HG02623 (cell line): ENCODE results near the gene OR8B4.
"Not testable (repeated sequence)": the region's sequence is repeated elsewhere in the genome, so short reads cannot be mapped to it uniquely, and the experiment has no call there.

ENCODE experiments used
- ATAC-seq: cut with Tn5 transposase; IDR thresholded peaks from one replicate; pipeline ENCODE4 v1.9.1; 2021; ENCODE audit warnings: moderate library complexity; ENCODE audit not compliant: unreplicated experiment

The OR8B4 gene

DNA sequence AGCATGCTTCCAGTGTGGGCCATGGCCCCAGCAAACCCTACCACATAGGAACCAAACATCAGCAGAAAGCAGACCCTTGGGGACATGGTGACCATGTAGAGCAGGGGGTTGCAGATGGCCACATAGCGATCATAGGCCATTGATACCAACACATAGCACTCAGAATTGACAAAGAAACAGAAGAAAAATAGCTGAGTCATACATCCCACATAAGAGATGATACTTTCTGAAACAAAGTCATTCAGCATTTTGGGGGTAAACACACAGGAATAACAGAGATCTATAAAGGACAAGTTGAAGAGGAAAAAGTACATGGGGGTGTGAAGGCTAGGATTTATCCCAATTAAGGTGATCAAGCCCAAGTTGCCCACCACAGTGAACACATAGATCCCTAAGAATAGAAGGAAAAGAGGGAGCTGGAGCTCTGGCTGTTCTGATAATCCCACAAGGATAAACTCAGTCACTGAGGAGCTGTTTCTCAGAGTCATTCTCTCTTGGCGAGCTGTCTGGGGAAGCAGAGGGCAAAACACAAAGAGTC lies at the start of gene OR8B4:
Gene OR8B4, minus strand, starts transcription at position 488 of the 538 bp plus-strand sequence. Its CDS starts 0 bp downstream, at position 488.
- ATAC-seq: no peak

- no peak for ATAC-seq
These were observed 49.4 kb upstream of the OR8B4 start for GRCh38 chr11:124474079-124474478.

DNA sequence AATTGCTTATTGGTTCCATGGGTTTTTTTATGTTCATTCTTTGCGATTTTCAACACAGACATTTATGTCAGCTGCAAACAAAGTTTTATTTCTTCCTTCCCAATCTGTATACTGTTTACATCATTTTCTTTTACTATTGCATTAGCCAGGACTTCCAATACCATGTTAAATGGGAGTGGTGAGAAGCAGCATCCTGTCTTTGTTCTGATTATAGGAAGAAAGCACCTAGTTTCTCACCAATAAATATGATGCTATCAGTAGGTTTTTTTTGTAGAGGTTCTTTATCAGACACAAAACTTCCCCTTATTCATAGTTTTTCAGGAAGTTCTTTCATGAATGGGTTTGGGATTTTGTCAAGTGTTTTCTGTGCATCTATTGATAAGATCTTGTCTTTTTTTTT lies 48.8 kb upstream of the OR8B4 start:
- ATAC-seq: no peak

GRCh38 chr11:124470561-124471227 lies 46.0 kb upstream of the OR8B4 start:
- ATAC-seq: no peak

DNA sequence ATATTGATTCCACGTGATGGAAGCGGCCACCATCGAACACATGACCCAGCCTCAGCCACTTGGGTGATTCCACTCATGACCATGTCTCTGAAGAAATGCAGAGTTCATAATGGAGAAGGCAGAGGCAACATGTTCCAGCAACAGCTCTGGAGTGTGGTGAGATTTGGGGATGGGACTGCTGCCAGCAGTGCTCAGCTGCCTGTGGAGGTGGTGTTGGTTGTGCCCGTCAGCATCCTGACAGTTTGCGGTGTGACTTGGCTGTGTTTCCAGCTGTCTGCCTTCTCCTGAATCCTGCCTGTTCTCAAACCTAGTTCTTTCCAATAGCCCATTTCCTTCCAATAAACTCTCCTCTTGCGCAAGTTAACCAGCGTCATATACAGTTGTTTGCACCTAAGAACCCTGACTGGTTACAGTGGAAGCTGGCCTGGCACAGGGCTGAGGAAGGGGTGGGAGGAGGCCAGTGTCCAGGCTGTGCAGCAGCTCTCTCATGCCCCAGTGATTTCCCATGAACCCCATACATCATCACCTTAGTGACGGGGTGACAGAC lies 42.8 kb upstream of the OR8B4 start:
- ATAC-seq: no peak

DNA sequence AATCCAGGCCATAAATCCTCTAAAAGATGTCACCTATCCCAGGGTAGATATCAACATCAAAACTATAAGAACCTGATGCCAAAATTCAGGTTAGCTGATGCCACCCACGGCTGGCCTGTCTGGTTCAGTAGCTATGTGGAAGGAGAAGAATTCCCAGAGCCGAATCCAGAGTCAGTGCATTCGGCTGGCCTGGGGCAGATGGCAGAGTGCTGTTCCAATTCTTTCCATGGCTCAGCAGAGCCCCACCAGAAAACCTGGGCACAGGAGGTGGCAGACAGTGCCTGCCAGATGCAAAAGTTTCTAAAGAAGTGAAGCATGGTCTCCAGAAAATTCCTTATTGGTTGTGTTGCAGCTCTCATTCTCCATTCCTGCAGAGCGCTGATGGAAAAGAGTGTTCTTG lies 40.7 kb upstream of the OR8B4 start:
- ATAC-seq: no peak

GRCh38 chr11:124463990-124464389 lies 39.3 kb upstream of the OR8B4 start:
- ATAC-seq: no peak

DNA sequence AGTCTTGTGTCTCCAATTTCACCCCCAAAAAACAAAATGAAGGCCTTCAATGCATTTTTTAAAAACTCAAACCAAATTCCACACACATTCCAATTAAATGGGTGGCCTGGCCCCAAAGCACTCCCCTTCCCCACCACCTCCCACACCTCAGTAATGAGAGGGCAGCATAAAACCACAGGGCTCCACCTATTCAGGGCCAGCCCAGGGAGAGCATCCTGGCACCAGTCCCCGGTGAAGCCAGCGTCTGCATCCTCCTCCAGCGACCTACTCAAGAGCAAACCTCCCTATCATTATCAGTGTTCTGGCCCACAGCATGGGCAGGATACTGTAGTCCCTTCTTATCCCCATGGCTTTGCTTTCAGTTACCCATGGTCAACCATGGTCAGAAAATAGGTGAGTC lies 38.7 kb upstream of the OR8B4 start:
- no peak for ATAC-seq

- ATAC-seq: no peak
These were observed 35.8 kb upstream of the OR8B4 start for GRCh38 chr11:124460459-124460858.

DNA sequence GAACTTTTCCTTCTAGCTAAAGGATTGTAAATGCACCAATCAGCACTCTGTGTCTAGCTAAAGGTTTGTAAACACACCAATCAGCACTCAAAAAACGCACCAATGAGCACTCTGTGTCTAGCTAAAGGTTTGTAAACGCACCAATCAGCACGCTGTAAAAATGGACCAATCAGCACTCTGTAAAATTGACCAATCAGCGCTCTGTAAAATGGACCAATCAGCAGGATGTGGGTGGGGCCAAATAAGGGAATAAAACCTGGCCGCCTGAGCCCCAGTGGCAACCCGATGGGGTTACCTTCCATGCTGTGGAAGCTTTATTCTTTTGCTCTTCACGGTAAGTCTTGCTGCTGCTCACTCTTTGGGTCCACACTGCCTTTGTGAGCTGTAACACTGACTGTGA lies 34.7 kb upstream of the OR8B4 start:
- ATAC-seq: not testable (repeated sequence)

- ATAC-seq: no peak
These were observed 29.9 kb upstream of the OR8B4 start for GRCh38 chr11:124454552-124454951.

GRCh38 chr11:124446916-124447315 lies 22.2 kb upstream of the OR8B4 start:
- no peak for ATAC-seq

DNA sequence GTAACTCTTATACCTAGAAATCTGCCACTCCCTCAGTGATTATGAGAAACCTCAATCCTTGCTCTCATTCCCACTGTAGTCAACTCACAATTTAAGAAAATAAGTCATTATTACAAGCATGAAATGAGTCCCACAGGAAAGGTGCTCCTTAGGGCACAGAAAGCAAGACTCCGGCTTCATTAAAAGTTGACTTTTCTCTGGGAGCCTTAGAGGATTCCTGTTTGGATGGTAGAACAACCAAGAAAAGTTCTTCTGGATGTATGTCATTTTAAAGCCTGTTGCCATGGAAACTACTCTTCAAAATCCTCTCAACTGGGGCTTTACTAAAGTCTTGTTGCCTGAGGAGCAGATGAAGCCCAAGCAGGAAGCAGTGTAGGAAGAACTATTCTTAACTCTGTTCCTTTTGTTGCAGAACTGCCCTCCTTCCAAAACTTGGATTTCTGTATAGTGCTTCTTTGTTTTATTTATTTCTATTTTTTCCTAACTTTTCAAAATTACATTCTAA lies 21.0 kb upstream of the OR8B4 start, which contains the start of gene OR8B8:
Gene OR8B8, minus strand, starts transcription at position 51 of the 505 bp plus-strand sequence. CDS start 4,611 bp downstream, outside the sequence.
- no peak for ATAC-seq

DNA sequence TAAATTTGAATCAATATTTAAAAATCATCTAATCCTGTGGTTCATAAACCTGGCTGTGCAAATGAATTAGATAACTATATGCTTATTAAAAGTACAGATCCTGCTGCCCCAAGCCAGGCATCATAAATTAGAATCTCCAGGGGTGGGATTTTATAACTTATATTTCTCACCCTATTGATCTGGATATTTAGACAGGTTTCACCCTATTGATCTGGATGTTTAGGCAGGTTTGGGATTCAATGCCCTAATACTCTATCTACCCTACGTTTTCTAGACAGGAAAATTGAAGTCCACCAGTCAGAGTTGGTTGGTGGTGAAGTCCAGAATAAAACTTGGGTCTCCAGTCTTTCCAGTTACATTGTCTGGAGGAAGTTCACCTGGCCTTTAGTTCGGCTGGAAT lies 18.2 kb upstream of the OR8B4 start:
- ATAC-seq: no peak

DNA sequence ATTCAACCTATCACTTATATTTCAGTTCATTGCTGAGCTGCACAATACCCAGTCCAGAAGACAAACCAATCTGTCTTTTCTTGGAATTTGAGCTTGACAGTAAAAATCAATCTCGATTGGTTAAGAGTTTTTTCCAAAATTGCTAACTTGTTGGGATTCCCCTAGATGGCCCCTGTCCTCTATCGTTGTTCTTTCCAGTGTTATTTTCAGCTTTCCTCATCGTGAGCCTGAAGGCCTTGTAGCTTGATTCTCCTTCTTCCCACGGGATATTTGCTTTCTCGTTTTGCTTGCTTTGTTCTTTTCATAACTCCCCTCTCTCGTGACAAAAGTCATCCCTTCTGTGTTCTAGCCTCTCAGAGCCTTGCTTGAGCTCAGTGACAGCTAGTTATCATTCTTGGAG lies 17.8 kb upstream of the OR8B4 start:
- no peak for ATAC-seq

- ATAC-seq: no peak
These were observed 16.8 kb upstream of the OR8B4 start for GRCh38 chr11:124441519-124441918.

DNA sequence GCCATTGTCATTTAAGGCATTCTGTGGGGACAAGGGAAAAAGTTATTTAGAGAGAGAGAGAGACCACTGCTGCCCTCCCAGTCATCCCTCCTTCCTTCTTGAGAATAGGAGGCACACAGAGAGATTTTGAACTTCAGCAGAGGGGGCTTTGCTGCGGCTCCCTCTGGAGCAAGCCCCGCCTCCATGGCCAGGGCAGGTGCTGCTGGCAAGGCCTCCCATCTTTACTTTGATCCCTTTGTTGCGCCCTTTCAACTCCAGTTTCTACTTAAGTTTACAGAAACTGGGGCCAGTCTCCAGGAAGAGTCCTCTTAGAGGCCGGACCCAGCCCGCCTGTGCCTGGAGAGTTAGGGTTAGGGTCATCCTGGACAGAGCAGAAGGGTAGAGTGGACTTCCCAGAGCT lies 16.4 kb upstream of the OR8B4 start:
- no peak for ATAC-seq

DNA sequence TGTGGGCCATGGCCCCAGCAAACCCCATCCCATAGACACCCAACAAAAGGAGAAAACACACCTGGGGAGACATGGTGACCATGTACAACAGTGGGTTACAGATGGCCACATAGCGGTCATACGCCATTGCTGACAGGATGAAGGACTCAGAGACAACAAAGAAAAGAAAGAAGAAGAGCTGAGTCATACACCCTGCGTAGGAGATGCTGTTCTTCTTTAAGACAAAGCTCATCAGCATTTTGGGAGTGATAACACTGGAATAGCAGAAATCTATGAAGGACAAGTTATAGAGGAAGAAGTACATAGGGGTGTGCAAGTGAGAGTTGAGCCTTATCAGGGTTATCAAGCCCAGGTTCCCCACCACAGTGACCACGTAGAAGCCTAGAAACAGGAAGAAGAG lies 15.9 kb upstream of the OR8B4 start:
- ATAC-seq: no peak

- no peak for ATAC-seq
These were observed 10.0 kb upstream of the OR8B4 start for GRCh38 chr11:124434699-124435098.

- no peak for ATAC-seq
These were observed 4.9 kb upstream of the OR8B4 start for GRCh38 chr11:124429599-124429998.

GRCh38 chr11:124421043-124421442 lies 3.6 kb downstream of the OR8B4 start:
- ATAC-seq: no peak

DNA sequence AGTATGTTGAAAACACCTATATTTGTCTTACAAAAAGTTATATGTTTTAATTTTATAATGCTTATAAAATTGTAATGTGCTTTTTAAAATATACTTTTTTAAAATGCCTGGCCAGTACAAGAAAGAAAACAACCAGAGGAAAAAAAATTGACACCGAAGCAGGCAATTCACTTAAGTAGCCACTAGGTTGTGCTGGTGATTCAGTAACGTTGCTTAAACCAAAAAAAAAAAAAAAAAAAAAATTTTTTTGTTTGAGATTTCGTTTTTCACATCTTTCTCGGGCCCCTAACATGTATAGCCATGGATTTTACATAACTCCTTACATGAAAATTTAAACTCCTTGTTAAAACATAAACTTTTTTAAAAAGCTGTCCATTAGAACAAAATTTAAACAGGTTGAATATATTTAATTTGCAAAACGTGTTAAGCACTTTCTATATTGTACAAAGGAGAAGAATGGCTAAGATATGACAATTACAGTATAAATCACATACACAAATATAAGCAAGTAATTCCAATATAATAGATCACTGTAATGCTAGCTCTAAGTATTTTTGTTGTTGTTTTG lies 9.2 kb downstream of the OR8B4 start:
- ATAC-seq: no peak
